ENCODE data around the gene TMEM203.

GRCh38 chr9:137218754-137219271 lies 13.4 kb upstream of the TMEM203 start:
- no peak for TF ChIP-seq CTCF (IDR thresholded peaks at IDR 0.05; ENCODE audit: low read depth, low read length, missing input control)
- TF ChIP-seq TAF1 (conservative IDR thresholded peaks at IDR 0.05) = no peak
- no peak for TF ChIP-seq REST (IDR thresholded peaks at IDR 0.05)
- no peak for TF ChIP-seq JUND (IDR thresholded peaks at IDR 0.05)
- no peak for TF ChIP-seq RAD21 (IDR thresholded peaks at IDR 0.05)
